ENCODE results near the gene LAMTOR4.

Gene LAMTOR4

DNA sequence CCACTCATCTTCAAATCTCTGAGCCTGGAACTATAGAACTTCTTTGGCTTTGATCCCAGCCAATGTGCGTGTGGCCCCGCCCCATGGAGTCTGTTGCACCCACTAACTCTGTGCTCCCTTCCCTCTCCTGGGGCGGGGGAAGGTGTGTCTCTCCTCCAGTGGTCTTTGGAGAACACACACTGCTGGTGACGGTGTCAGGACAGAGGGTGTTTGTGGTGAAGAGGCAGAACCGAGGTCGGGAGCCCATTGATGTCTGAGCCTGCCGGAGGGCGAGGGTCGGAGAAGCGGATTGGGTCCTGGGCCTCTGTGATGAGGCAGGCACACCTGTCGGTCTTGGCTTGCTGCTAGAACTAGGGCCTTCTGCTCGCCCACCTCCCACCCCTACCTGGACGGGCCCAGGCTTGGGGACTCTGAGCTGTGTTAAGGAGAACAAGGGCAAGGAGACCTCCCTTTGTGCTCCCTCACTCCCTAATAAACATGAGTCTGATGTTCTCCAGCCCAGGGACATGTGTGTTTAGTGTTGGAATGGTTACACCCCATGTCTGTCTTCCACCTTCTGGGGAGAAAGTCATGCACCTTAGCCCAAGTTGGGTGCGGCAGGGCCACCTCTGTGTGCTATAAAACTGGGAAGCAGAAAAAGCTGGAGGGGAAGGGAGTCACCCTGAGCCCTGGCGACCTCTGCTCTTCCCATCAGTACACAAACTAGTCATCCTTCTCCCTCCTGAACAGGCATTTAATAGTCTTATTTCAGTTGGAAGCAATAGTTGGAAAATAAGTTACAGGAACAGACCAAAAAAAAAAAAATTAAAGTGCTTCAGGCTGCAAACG is 5.2 kb downstream of the LAMTOR4 start:
- no peak for DNase-seq (ENCODE audit: low read depth)

DNA sequence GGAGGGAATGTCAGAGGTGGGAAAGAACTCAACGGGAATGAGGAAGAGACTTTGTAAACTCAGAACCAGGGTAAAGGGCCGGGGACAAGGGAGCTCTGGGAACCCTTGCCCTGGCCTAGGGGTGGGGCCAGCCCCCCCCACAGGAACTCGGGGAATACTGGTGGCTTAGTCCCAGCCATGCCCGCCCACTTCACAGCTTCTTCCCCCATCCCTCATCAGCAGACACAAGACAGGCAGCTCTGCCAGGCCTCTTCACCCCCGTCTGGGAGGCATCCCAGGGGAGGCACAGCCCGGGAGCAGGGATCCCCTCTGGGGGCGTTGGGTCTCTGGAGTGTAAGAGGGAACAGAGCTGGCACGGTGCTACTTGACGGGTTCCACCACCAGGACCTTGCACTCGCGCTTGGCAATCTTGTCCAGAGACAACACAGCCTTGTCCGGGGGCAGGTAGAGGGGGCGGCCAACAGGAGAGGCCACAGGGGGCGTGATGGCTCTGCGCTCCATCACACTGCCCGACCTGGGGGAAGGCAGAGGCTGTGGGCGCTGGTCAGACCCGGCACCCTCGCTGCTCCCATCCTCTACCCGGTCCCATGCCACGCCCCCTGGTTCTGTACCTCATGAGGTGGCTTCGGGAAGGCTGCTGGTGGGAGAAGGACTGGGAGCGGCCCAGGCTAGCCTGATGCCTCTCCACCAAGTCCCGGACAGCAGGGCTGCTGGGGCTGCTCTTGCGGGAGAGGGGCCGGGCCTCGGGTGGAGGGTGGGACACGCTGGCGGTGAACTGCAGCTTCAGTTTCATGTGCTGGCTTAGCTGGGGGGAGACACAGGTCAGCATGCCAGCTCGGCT is 6.2 kb downstream of the LAMTOR4 start:
- no peak for DNase-seq (ENCODE audit: low read depth)

DNA sequence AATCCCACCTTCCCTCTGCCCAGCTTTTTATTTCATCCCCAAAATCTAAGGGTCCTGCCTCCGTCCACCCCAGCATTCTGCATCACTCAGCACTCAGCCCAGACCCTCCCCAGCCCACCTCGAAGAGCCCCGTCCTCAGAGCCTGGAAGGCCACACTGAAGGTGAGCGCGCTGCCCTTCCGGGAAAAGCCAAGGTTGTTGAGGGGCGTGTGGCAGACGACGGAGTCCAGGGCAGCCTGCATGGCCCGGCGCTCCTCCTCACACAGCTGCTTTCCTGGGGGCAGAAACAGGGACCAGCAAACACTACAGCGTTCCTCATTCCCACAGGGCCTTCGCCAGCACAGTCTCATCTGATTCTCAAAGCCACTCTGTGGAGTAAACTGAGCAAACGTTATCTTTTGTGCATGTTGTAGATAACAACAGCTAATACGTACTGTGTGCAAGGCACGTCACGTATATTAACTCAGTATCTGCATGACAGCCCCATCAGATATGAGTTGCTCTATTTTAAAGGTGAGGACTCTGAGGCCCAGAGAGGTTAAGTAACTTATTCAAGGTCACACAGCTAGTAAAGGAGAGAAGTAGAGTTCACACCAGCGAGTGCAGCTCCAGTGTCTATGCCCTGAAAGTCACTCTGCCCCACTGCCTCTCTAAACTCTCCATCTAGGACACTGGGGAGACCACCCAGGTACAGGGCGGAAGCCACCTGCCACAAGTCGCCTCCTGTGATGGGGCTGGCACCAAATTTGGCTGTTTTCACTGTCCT is 7.0 kb downstream of the LAMTOR4 start:
- no peak for DNase-seq (ENCODE audit: low read depth)

DNA sequence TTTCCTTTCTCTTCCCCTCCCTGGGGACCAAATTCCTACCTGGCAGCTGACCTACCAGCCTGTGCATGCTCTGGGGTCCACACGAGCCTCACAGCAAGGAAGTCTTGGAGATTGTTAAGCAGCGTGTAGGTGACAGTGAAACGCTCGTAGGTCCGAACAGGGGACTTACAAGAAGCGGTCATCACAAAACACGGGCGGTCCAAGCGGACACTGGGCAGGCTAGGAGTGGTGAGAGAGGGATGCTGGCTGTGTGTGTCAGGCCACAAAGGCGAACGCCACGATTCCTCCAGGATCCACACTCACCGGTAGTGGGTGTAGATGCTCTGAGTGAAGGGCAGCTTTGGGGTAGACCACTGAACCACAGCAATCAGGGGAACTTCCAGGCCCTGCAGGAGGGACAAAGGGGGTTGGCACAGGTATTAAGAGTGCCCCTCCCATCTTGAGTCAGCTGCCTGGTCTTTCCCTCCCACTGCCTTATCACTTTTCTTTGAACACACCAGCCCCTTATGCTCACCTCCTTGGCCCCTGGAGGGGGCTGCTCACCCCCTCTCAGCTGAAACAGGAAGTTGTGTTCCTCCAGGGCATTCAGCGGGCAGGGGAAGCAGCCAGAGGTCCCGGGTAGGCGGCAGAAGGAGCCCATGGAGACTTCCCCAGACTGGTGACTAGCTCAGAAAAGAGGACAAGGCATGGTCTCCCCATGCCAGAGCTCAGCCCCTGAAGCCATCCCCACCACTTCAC is 7.8 kb downstream of the LAMTOR4 start:
- DNase-seq (ENCODE audit: low read depth), result no peak

DNA sequence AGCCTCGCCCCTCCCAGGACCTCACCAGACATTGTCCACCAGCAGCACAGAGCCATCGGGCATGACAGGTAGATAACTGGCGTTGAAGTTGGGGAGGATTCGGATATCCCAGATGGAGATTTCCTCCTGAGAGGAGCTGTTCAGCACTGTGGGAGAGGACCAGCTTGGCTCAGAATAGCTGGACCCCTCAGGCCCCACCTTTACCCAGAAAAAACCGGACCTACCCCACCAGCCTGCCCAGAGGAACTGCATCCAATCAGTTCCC is 8.3 kb downstream of the LAMTOR4 start:
- no peak for DNase-seq (ENCODE audit: low read depth)

DNA sequence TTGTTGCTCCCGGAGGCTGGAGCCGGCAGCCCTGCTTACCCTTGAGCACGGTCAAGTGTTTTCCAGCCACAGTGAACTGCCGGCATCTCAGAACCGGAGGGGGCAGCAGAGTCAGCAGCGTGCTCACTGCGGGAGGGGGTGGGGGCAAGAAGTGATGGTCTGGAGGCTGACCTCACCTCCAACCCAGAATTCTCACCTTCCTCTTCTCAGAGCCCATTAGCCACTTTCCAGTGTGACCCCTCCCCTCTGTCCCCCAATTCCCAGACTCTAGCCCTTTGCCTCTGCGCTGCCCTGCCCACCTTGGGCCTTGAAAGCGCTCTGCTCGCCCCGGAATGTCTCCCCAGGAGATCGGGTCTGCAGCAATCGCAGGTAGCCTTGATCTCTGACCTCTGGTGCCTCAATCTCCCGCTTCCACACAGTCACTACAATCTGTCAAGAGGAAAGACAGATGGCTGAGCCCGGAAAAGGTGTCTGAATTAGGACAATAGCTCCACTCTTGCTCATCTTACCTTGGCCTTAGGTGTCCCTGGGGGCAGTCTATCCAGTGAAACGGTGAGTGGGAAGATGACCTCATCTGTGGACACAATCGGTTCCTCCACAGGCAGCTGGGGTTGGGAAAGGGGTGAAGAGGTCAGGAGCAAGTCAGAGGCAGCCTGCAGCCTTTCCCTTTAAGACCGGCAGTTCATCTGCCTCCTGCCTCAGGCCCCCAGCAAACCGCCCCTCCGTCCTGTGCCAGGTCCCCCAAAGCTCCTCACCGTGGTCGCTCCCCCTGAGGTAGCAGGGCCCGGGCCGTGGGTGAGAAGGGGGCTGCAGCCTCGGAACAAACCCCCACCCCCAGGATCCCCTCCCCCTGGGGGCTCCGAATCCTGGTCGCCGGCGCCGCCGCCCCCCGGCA is 8.9 kb downstream of the LAMTOR4 start:
- DNase-seq (ENCODE audit: low read depth), result peak; percentile 74

DNA sequence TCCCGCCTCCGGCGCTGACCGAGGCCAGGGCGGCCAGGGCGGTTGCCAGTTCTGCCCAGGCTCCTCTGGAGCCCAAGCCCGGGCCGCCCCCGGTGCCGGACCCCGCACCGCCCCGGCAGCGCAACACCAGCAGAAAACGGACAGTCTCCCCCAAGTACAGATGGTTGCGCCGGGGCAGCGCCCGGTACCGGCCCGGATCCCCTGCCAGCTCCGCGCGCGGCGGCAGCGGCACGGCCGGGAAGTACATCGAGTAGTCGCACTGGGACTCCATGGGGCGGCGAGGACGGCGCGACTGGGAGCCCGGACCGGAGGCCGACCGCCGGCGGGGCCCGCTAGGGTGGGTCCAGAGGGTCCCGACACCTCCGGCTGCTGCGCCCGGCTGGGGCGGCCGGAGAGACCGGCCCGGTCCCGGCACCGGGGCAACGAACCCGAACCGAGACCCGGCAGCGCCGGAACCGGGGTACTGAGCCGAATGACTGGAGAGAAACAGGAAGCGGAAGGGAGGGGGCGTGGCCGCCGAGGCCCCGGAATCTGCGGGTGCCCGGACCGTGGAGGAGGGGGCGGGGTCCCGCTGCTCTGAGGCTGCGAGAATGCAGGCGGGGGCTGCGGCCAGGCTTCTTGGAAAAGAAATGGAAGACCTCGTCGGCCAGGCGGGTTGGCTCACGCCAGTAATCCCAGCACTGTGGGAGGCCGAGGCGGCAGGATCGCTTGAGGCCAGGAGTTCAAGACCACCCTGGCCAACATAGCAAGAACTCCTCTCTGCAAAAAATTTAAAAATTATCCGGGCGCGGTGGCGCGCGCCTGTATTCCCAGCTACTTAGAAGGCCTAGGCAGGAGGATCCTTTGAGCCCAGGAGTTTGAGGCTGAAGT is 9.7 kb downstream of the LAMTOR4 start, which contains the start of gene TRAPPC14:
Gene TRAPPC14, minus strand, starts transcription at position 495 of the 870 bp plus-strand sequence. Its CDS starts 224 bp downstream, at position 271.
- DNase-seq (ENCODE audit: low read depth), result peak; percentile 80

DNA sequence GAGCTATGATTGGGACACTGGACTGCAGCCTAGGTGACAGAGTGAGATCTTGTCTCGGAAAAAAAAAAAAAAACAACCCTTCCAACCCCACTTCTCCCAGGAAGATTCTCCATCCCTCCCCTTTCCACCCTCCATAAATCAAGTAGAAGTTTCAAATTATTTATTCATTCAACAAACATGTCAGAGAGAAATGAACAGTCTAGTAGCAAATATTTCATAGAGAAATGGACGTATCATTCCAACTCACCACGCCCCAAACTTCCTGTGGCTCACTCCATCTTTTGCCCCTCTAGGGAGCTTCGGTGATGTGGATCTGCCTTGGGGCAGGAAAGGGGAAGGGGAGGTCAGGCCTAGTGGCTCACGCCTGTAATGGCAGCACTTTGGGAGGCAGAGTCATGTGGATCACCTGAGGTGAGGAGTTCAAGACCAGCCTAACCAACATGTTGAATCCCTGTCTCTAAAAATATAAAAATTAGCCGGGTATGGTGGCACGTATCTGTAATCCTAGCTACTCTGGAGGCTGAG is 10.4 kb downstream of the LAMTOR4 start:
- no peak for DNase-seq (ENCODE audit: low read depth)

DNA sequence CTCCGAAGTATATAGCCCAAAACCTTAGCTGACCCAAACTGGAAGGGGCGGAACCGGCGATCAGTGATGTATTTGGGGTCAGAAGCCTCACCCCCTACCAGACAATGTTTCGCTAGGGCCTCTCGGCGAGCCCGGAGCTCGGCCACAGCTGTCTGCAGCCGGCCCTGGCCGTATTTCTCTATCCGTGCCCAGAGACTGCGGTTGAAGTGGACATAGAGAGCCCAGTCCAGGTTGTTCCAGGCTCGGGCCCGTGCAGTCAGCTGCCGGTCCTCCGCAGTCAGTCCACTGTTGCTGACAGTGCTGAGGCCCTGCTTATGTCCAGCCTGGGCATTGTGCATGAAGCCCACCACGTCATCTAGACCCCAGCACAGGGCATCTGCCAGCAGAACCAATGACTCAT is 11.3 kb downstream of the LAMTOR4 start:
- DNase-seq (ENCODE audit: low read depth), result no peak

DNA sequence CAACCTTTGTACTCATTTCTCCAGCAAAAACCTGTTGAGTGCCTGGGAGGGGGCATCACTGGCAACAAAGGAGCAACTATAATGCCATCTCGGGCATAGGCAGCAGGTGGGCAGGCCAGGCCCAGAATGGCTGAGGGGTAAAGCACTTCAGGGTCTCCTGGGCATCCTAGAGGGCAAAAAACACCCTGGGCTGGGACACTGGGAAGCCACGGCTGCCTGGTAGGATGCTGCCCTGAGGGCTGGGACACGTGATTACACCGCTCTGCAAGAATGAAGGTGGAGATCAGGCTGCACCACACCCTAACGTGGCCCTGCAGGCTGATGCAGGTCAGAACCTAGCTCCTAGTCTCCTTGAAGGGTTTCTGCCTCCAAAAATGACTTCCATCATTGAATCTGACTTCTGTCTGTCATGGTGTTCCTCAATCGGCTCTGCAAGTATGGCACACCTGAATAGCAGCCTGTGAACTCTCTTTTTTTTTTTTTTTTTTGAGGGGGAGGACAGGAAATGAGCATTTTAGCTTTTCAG is 14.4 kb downstream of the LAMTOR4 start:
- DNase-seq (ENCODE audit: low read depth), result no peak

DNA sequence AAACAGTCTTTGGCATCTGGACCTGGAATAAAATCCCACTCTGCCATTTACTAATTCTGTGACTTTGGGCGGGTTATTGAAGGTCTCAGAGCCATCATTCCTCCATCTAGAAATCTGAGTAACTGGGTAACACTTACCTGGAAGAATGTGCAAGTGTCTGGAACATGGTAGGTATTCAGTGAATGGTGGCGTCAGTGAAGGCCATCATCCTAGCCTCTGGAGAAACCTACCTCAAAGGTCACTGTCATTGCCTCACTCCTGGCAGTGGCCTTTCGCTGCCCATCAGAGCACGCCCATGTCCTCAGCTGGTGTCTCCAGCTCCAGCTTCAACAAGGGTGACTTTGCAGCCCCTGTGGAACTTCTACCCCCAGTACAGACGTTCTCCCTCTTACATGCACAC is 15.2 kb downstream of the LAMTOR4 start:
- no peak for DNase-seq (ENCODE audit: low read depth)

DNA sequence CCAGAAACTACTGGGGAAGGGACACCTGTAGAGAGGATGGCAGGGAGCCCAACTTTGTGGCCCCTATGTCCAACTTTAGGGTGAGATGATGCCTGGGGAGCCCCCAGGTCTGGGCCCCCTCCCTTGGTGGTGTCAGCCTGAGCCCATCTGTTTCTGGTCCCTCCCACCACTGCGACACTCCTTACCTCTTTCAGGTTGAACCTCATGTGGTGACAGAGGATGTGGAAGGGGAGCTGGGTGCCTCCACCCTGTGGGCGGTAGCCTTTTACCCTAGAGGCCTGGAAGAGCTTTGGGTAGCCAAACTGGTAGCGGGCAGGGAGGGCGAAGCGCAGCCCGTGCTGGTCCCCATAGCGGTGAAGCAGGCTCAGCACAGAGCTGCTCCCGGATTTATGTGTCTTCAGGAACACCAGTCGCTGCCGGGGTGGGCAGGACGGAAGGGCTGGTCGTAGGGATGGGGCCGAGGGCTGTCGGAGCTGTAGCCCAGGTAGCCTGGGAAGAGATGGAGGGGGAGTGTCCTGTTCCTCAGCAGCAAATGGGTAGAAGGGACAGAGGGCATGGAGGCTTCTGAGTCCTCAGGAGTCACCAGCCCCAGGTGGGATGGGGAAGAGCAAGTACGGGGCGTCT is 17.7 kb downstream of the LAMTOR4 start:
- DNase-seq (ENCODE audit: low read depth), result no peak

DNA sequence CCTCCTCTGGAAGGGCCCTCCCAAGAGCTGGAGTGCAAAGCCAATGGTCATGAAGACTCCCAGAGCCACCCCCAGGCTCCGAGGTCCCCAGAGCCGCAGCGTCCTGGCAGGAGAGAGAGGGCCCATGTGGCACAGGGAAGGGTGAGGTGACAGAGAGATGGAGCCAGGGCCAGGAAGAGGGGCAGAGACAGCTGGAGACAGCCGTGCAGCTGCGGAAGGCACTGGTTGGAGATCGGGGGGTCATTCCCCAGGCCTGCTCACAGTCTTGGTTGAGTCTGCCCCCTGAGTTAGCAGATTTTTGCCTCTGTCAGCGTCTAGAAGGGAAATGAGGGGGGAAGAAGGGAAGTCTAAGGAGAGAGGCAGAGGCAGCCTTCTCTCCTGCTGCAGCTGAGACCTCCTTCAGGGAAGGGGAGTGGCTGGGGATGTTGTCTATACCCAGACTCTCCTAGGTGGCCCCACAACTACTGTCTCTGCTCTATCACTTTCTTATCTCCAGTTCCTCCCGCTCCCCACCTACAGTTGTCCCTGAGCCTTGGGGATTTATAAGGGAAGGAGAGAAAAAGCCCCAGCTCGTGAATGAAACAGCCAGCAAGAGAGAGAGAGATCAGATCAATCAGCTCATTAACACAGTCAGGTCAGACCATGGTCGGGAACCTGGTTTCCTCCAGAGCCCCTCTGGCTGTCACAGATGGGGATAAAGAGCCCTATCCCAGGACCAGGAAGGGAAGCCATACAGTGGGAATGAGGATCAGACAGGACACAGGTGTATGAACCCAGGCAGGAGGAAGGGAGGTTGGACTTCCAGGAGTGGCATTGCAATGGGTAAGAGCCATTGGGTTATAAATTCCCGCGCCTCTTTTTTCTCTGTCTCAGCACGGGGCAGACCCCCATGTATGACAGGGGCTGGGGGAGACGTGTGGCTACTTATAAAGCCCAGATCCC is 18.5 kb downstream of the LAMTOR4 start:
- no peak for DNase-seq (ENCODE audit: low read depth)

DNA sequence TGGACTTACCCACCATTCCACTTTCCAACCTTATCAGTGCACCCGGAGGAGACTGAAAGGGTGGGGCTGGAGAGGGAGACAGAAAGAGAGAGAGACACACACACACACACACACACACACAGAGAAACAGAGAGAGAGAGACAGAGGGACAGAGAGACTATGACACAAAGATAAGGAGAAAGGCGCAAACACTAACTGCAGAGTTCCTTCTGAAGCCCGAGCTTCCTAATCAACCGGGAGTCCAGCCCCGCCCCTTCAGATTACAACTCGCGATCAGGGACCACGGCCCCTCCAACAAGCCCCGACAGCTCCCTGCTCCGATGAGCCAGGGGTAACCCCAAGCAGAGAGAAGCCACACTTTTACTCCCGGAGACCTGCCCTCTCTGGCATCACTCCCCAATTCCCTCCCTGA is 19.2 kb downstream of the LAMTOR4 start:
- DNase-seq (ENCODE audit: low read depth), result no peak

DNA sequence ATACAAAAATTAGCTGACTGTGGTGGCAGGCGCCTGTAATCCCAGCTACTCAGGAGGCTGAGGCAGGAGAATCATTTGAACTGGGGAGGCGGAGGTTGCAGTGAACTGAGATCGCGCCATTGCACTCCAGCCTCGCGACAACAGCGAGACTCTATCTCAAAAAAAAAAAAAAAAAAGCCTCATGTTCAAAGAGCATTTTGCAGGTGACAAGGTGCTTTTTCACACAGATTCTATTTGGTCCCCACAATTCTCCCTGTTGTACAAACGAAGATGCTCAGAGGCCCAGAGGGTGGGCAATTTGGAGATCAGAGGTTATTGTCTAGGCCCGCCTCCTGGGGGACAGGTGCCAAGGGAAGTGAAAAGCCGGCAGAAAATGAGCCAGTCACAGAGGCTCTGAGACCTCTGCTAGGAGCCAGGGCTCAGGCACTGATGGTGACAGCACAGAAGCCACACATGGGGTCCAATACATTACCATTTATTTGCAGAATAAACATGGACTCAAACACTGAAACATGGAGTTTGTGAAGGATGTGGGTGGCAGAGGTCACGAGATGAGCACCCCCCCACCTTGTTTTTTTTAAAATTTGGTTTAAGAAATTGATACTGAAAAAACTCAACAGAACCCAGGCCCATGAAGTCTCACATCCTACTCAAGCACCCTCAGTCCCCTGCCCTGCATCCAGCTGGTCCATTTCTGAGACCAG is 20.6 kb downstream of the LAMTOR4 start:
- no peak for DNase-seq (ENCODE audit: low read depth)

DNA sequence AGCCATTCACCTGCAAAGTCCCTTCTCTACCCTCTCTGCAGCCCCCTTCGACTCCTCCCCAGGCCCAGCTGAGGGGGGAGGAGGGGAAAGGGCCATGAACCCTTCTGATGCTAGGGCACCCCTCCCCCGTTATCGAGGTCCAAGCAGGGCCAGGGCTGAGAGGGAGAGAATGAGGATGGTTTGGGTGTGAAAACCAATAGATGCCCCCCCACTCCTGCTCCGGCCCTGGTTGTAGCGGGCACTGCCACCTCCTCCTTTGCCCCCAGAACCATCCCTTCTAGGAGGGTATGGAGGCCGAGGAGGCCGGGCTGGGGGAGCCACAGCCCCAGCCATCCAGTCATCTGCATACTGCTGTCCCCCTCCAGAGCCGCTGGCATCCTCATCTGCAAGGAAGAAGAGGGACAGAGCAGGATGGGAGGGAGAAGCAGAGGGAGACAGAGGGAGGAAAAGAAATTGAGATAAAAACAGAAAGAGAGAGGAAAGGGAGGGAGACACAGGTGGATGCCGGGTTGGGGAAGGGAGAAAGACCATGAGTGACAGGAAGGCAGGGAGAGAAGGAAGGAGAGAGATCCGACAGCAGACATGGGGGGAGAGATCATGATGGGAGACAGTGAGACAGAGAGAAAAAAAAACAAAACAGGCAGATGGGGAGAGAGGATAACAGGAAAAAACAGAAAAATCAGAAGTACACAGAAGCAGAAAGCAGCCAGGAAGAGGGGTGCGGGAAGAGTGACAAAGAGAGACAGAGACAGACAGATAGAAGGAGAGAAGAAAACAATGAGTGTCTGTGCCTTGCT is 21.6 kb downstream of the LAMTOR4 start:
- no peak for DNase-seq (ENCODE audit: low read depth)
